Psoas muscle (tissue), 8 donors: ENCODE measurements around the gene BTG4. TPM values are rescaled to one million over a fixed set of nuclear protein-coding genes. Genes with fewer than 3 reads are reported as not detected.

Experiments
- ATAC-seq, 4 donors: fragments of 200-7000 bp; cut with Tn5 transposase; one replicate each; pipeline ENCODE4 v1.9.1; 2020; ENCODE audit warnings: moderate library complexity in 3 of 4, mild to moderate bottlenecking in 2 of 4
- DNase-seq, 2 donors: peaks; one replicate each; pipeline ENCODE4 v3.0.0-alpha.2; 2020
- H3K27ac ChIP-seq: fragments of 200-600 bp; one replicate; pipeline ENCODE4 v1.8.0; 2022
- H3K27me3 ChIP-seq, 3 donors: fragments of 200-600 bp in 1 of 3; one replicate each; pipeline versions ENCODE4 v1.6.1 to v1.8.0; 2013 to 2022; ENCODE audit warnings: low read length in 2 of 3, mild to moderate bottlenecking in 2 of 3, moderate library complexity in 1 of 3; ENCODE audit not compliant: insufficient read depth in 3 of 3
- H3K36me3 ChIP-seq, 2 donors: fragments of 200-600 bp in 1 of 2; one replicate each; pipeline versions ENCODE4 v1.6.1 to v1.8.0; 2013 to 2022; ENCODE audit warnings: low read depth in 1 of 2, mild to moderate bottlenecking in 1 of 2, moderate library complexity in 1 of 2; ENCODE audit not compliant: insufficient read depth in 1 of 2
- H3K4me1 ChIP-seq: fragments of 200-600 bp; one replicate; pipeline ENCODE4 v1.8.0; 2022
- H3K4me3 ChIP-seq: fragments of 200-600 bp; one replicate; pipeline ENCODE4 v1.8.0; 2022; ENCODE audit warnings: mild to moderate bottlenecking
- H3K9me3 ChIP-seq: fragments of 200-600 bp; one replicate; pipeline ENCODE4 v1.8.0; 2022
- CTCF ChIP-seq: fragments of 200-600 bp; IDR thresholded peaks from one replicate; pipeline ENCODE4 v1.8.0; 2022; ENCODE audit warnings: antibody characterized with exemption
- WGBS, 3 donors: extraction: QIAGEN DNeasy Blood & Tissue Kit; methylation state at CpG; one replicate each; pipeline versions ENCODE4 v1.1.6 to v1.1.7; 2013; 5-methylcytosine and 5-hydroxymethylcytosine counted together
- intact Hi-C, 2 donors: fragments of 100-400 bp; cut with DNase I; formaldehyde crosslinking; loops; one replicate each; pipeline versions ENCODE4 v1.11.0 to v1.14.2; 2022
- polyA plus RNA-seq, 3 donors: library from polyadenylated mRNA; stranded (reverse); fragments of 200-250 nt; gene quantifications; one replicate each; pipeline ENCODE4 v1.2.3, GENCODE V29; 2013
- total RNA-seq, 4 donors: library from RNA; stranded (reverse); fragmentation: NEBNext Ultra II Directional in 2 of 4; extraction: Animal tissue kit (Norgen Biotek cat#: 25700) in 2 of 4; gene quantifications; one replicate each; pipeline versions ENCODE4 v1.2.1 to v1.2.4, GENCODE V29; 2021 to 2023
- donor health status: healthy with polysubstance abuse.
- donor health status: DM: no; HTN: no; CAD: no; lungs with moderate emphysema.
- donor health status: Bipolar disorder and iron deficiency.
- donor health status: healthy.
- donor health status: DM: yes; HTN: yes; CAD: no.
- donor health status: DM: no; HTN: no; CAD: no.
- donor health status: DM: no; HTN: no; CAD: no.
- donor health status: DM: yes; HTN: yes; CAD: no.

The BTG4 gene
- total and polyA plus RNA-seq, 7 donors = not detected

GRCh38 chr11:111500481-111500880 lies 11.7 kb downstream of the BTG4 start:
- no peak overlapping the region for H3K27ac ChIP-seq
- 64 to 72% (median 69%) methylated on average over 1 of the region's 1 CpG for whole genome bisulfite sequencing, 3 donors
- H3K9me3 ChIP-seq = no peaks in the 10 kb centered on the region
- no peak for TF ChIP-seq CTCF
- intact Hi-C loops = no loop called here
- no peaks in the 10 kb centered on the region for H3K27me3 ChIP-seq
- no peak for DNase-seq
- no peak for ATAC-seq
- no peaks in the 10 kb centered on the region for H3K4me1 ChIP-seq
- no peaks in the 10 kb centered on the region for H3K36me3 ChIP-seq
- no peak overlapping the region for H3K4me3 ChIP-seq

GRCh38 chr11:111499483-111499882 lies 12.7 kb downstream of the BTG4 start:
- H3K27ac ChIP-seq = no peak overlapping the region
- WGBS, 3 donors = 73 to 83% (median 79%) methylated on average over 5 of the region's 5 CpGs
- intact Hi-C loops = no loop called here
- H3K4me3 ChIP-seq = no peak overlapping the region
- no peak for TF ChIP-seq CTCF
- no peak for DNase-seq
- no peaks in the 10 kb centered on the region for H3K27me3 ChIP-seq
- H3K9me3 ChIP-seq = no peaks in the 10 kb centered on the region
- H3K4me1 ChIP-seq = no peaks in the 10 kb centered on the region
- no peaks in the 10 kb centered on the region for H3K36me3 ChIP-seq
- ATAC-seq = no peak

- ATAC-seq (no peak), DNase-seq (no peak)
- no peaks in the 10 kb centered on the region for H3K9me3 ChIP-seq
- intact Hi-C loops = no loop called here
- WGBS, 3 donors = 68 to 84% (median 81%) methylated on average over 1 of the region's 1 CpG
- TF ChIP-seq CTCF = no peak
- H3K4me3 ChIP-seq = no peak overlapping the region
- no peaks in the 10 kb centered on the region for H3K27me3 ChIP-seq
- H3K4me1 ChIP-seq = no peaks in the 10 kb centered on the region
- no peak overlapping the region for H3K27ac ChIP-seq
- no peaks in the 10 kb centered on the region for H3K36me3 ChIP-seq
Measured at GRCh38 chr11:111494040-111494439, 18.1 kb downstream of the BTG4 start.

- intact Hi-C loops = no loop called here
- TF ChIP-seq CTCF = no peak
Measured at GRCh38 chr11:111490496-111490895, 21.7 kb downstream of the BTG4 start.

GRCh38 chr11:111483431-111483830 lies 28.8 kb downstream of the BTG4 start:
- H3K9me3 ChIP-seq = peaks cover 17% of the 10 kb centered on the region
- H3K27ac ChIP-seq = no peak overlapping the region
- TF ChIP-seq CTCF = no peak
- DNase-seq (no peak), ATAC-seq (no peak)
- intact Hi-C loops = no loop called here
- no peaks in the 10 kb centered on the region for H3K36me3 ChIP-seq
- H3K27me3 ChIP-seq = no peaks in the 10 kb centered on the region
- no peak overlapping the region for H3K4me3 ChIP-seq
- no peaks in the 10 kb centered on the region for H3K4me1 ChIP-seq

More at GRCh38 chr11:111490496-111490895, 21.7 kb downstream of the BTG4 start:
- Histone ChIP-seq H3K4me1 (no peaks in the 10 kb centered on the region), H3K9me3 (peaks cover 6% of the 10 kb centered on the region), H3K4me3 (no peak overlapping the region), H3K36me3 (no peaks in the 10 kb centered on the region), H3K27me3 (no peaks in the 10 kb centered on the region), H3K27ac (no peak overlapping the region)
- DNase-seq (no peak), ATAC-seq (no peak)
- 88 to 97% (median 95%) methylated on average over 1 of the region's 1 CpG for WGBS, 3 donors
